Hepatocyte (in vitro differentiated cells): ENCODE measurements around the gene RBBP4.

Experiments
- CTCF ChIP-seq: fragments of 200-600 bp; sonication (generic); IDR thresholded peaks from 2 replicates; pipeline ENCODE4 v1.5.1; 2016; ENCODE audit warnings: antibody characterized with exemption, mild to moderate bottlenecking; ENCODE audit not compliant: poor library complexity
- EZH2phosphoT487 ChIP-seq: fragments of 200-600 bp; sonication (generic); IDR thresholded peaks from one replicate; pipeline ENCODE4 v1.6.1; 2018; ENCODE audit warnings: antibody characterized with exemption, mild to moderate bottlenecking, low read depth, moderate library complexity; ENCODE audit not compliant: unreplicated experiment, severe bottlenecking

- TF ChIP-seq CTCF = no peak
- no peak for TF ChIP-seq EZH2phosphoT487
Observed at GRCh38 chr1:32618673-32619221, 32.3 kb upstream of the RBBP4 start.
